DMS114 treated with DMSO at 0.1 percent for 48 hours (cell line): ENCODE measurements around the gene RAB3C.
"Not testable (repeated sequence)": the region's sequence is repeated elsewhere in the genome, so short reads cannot be mapped to it uniquely, and the experiment has no call there.

ENCODE experiments used
- DNase-seq: peaks from one replicate; lab custom pipeline; 2025; ENCODE audit not compliant: unreplicated experiment; lab: John Stamatoyannopoulos, UW

RAB3C gene

DNA sequence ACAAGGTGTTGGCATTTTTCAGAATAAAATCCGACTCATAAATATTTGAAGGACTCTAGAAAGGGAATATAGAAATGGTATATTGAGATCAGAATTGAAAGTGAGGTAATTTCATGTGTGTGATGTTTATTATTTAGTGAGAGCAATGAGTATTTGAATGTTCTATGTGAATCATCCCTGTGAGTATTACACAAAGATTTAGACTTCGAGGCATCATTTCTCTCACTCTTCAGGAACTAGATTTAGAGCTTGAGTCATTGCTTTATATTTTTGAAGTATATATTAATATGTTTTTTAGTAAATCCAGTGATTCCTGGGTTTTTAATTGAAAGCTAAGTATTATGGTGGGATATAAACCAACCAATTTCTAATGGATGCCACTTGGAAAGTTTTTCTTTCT, 91.2 kb downstream of the RAB3C start:
- no peak for DNase-seq

DNA sequence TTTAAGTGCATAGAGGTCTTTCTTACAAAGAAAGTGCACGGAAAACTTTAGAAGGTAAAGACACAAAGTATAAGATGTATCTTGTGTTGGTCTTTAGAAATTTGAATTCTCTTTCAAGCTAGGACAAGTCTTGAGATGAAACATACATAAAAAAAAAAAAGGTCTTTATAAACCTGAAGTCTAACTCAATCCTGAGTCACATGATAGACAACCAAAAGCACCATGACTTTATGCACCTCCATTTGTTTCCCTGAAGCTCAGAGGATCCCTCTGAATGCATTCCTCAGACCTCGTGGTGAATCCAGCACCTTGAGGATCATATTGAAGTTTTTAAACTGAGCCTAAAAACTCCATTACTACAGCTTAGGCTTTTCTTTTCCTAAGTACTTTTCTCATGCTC, 91.8 kb downstream of the RAB3C start:
- no peak for DNase-seq

- DNase-seq = no peak
These were observed 92.5 kb downstream of the RAB3C start for GRCh38 chr5:58675341-58675740.

DNA sequence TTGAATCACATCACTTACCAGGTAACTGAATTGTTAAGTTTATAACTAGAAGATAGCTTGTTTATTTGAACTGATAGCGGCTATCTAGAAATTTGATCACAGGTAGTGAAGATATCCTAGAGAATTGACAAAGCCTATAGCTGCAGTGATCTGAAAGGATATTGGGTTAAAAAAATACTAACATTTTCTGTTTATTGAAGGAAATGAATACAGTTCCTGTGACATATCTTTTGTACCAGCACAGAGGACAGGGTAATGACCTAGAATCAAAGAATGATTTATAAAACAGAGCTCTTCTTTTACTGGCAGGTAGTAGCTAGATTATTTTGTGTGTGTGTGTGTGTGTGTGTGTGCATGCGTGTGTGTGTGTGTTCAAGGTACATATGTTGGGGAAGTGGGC, 94.8 kb downstream of the RAB3C start:
- no peak for DNase-seq

DNA sequence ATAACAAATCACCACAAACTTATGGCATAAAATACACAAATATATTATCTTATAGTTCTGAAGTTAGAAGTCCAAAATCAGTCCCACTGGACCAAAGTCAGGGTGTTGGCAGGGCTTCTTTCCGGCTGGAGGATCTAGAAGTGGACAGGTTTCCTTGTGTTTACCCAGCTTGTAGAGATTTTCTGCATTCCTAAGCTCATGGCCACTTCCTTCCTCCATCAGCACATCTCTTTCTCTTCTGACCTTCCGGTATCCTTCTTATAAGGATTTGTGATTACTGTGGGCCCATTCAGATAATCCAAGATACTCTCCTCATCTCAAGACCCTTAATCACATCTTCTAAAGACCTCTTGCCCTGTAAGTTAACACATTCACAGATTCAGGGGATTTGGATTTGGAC, 97.6 kb downstream of the RAB3C start:
- DNase-seq = no peak

DNA sequence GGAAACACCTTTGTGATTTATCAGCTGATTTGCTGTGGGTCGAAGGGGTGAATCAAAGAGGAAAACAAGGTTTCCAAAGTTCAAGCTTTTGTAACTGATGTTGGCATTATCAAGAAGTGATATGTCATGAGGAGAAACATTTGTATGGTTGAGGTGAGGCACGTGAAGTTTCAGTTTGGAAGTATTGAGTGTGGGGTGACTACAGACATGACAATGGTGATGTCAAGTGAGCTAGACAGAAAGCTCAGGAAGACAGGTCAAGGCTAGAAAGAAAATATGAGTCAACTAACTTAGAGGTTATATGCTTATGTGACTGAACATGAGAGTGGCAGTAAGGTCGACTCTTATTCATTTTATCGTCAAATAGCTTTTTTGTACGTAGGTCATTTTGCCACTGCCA, 99.1 kb downstream of the RAB3C start:
- no peak for DNase-seq

DNA sequence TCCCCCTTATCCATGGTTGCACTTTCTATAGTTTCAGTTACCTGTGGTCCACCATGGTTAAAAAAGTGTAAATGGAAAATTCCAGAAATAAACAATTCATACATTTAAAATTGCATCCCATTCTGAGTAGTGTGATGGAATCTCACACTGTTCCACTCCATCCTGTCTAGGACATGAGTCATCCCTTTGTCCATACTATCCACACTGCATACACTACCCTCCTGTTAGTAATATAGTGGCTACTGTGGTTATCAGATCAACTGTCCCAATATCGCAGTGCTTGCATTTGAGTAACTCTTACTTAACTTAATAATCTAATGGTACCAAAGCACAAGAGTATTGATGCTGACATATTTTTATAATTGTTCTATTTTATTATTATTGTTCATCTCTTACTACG, 100.7 kb downstream of the RAB3C start:
- DNase-seq = no peak

DNA sequence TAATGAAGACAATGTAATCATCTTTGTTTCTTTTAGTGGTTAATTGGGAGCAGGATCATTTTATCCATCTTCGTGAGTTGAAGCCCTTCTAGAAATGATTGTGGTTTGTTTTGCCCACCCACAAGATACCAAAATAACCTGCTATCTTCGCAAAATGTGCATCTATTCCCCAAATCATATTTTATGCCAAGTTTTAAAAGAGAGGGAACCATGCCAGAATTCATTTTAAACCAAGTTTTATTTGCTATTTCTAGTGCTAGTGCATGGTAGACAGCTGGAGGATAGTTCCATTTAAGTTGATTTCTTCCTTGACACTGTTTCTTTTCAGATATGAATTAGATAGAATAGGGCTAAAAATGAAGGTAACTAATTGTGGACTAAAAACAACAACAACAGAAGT, 104.2 kb downstream of the RAB3C start:
- DNase-seq = no peak

DNA sequence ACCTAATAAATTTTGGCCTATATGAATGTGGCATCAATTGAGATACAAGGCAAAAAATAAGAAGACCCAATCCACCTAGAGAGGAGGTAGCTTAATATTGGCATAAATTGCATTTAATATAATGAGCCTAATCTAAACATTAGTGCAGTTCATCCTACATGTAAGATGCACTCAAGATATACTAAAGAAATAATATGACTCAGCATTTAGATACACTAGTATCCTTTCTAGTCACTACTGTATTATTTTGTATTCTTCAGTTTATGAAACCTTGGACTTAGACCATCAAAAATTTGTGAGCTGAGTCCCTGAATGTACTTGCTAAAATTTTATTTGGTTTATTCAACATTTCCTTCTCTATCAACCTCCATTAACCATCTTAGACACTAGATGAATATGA, 104.7 kb downstream of the RAB3C start:
- no peak for DNase-seq

DNA sequence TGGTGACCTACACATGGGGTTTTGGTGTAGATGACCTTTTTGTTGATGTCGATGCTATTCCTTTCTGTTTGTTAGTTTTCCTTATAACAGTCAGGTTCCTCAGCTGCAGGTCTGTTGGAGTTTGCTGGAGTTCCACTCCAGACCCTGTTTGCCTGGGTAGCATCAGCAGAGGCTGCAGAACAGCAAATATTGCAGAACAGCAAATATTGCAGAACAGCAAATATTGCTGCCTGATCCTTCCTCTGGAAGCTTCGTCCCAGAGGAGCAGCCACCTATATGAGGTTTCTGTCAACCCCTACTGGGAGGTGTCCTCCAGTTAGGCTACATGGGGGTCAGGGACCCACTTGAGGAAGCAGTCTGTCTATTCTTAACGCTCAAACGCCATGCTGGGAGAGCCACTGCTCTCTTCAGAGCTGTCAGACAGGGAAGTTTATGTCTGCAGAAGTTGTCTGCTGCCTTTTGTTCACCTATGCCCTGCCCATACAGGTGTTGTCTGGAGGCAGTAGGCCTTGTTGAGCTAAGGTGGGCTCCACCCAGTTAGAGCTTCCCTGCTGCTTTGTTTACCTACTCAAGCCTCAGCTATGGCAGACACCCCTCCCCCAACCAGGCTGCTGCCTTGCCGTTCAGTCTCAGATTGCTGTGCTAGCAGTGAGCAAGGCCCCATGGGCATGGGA, 116.3 kb downstream of the RAB3C start:
- not testable (repeated sequence) for DNase-seq

GRCh38 chr5:58699762-58700118, 116.9 kb downstream of the RAB3C start:
- DNase-seq = no peak

DNA sequence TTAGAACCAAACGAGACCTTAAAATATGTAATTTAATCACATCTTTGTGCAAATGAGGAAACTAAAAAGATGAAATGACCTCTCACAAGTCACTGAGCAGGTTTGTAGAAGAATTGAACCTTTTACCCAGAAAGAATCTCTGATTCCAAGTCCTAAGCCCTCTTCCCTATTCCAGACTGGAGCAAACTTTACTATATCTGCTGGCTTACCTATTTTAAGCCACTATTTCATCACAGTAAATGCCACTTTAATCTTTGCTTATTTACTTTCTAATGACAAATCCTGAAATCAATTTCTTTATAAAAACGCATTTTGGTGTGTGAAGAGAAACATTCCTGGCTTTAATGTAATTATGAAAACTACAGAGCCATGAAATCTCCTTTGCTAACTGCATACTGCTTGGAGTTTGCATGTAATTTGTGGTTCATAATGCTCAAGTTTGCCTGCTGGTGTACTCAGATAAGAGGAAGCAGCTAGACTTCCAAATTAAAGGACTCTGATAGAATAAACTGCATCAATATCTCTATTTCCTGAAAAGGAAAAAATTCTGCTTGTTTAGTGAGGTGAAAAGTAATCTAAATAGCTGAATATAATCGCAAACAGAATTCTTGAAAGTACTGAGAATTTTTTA, 121.2 kb downstream of the RAB3C start:
- no peak for DNase-seq

GRCh38 chr5:58706736-58707135, 123.9 kb downstream of the RAB3C start:
- DNase-seq = no peak

DNA sequence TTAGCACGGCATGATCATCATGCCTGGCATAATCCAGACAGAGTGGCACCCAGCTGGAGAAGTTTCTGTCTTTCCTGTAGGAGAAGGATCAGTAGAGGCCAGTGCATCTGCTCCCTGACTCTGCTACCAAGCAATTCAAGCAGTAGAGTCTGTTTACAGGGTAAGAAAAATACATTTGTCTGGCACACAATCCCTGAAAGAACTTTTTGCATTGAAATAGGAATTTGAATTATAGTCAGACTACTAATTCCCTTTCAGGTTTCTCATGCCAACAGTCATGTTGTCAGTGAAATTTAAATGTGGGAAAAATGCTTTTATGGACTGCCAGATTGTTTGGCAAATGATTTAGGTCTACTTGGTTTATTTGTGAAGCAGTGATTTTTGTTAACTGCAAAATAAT, 125.6 kb downstream of the RAB3C start:
- DNase-seq = no peak

GRCh38 chr5:58710425-58710824, 127.5 kb downstream of the RAB3C start:
- not testable (repeated sequence) for DNase-seq

DNA sequence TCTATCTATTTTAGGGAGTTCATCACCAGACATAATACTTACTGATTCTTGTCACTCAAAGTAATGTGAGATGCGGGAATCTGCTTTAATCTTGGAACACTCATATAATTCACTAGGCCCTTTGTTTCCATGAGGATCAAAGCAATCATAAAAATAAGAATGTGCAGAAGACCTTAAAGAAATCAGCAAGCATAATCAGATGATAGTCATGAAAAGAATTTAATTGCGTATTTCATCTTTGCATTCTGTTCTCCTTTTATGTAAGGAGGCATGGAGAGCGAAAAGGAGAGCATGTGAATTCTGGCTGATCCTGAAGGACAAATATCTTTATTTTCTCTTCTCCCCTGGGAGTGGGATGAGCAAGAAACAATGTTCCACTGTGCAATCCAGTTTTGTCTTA, 128.0 kb downstream of the RAB3C start:
- DNase-seq = no peak

DNA sequence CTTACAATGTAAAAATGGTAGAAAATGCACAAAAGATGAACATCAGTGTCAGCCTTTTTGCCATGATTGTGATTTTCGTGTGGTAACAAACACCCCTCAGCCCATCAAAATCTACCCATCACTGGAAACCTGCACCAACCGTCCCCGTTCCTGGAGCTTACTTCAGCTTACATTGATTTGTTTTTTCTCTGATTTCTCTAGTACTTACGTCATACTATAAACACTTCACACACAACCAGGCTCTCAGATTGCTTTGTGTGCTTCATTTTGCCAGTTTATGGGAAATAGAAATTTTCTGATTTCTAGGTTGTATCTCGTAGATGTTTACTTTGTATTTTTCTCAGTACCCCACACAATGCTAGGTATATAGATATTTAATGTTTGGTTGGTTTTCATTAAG, 129.1 kb downstream of the RAB3C start:
- no peak for DNase-seq

GRCh38 chr5:58714046-58714445, 131.2 kb downstream of the RAB3C start:
- DNase-seq = no peak

- no peak for DNase-seq
These were observed 133.3 kb downstream of the RAB3C start for GRCh38 chr5:58715997-58716656.

GRCh38 chr5:58716713-58717112, 133.8 kb downstream of the RAB3C start:
- no peak for DNase-seq

- no peak for DNase-seq
These were observed 134.6 kb downstream of the RAB3C start for GRCh38 chr5:58717303-58718007.
